H9 (cell line): ENCODE data around the gene BBOX1. TPM values are rescaled to one million over a fixed set of nuclear protein-coding genes. Genes with fewer than 3 reads are reported as not detected.

Experiments used
- DNase-seq: peaks from one replicate; pipeline ENCODE4 v3.0.0-alpha.2; 2017
- H2AFZ ChIP-seq: one replicate; pipeline ENCODE4 v1.6.1; 2013; ENCODE audit warnings: mild to moderate bottlenecking, low read length, control low read depth, moderate library complexity
- H2AK5ac ChIP-seq: 2 replicates; pipeline ENCODE4 v1.6.1; 2013; ENCODE audit warnings: low read length, control low read depth, mixed read lengths; ENCODE audit not compliant: insufficient read length
- H2BK120ac ChIP-seq: one replicate; pipeline ENCODE4 v1.6.1; 2013; ENCODE audit warnings: low read depth, mild to moderate bottlenecking, low read length, control low read depth, inconsistent platforms; ENCODE audit not compliant: poor library complexity, severe bottlenecking
- H2BK12ac ChIP-seq: 2 replicates; pipeline ENCODE4 v1.6.1; 2013; ENCODE audit warnings: low read length, control low read depth, mixed read lengths, low read depth; ENCODE audit not compliant: insufficient read length
- H2BK15ac ChIP-seq: 2 replicates; pipeline ENCODE4 v1.6.1; 2013; ENCODE audit warnings: low read depth, low read length, control low read depth
- H2BK20ac ChIP-seq: one replicate; pipeline ENCODE4 v1.6.1; 2013; ENCODE audit warnings: low read depth, mild to moderate bottlenecking, low read length, control low read depth, inconsistent platforms; ENCODE audit not compliant: poor library complexity, severe bottlenecking
- H2BK5ac ChIP-seq: 2 replicates; pipeline ENCODE4 v1.6.1; 2013; ENCODE audit warnings: low read length, control low read depth, mixed read lengths; ENCODE audit not compliant: insufficient read length
- H3K14ac ChIP-seq: 2 replicates; pipeline ENCODE4 v1.6.1; 2013; ENCODE audit warnings: low read length, control low read depth; ENCODE audit not compliant: insufficient read depth
- H3K18ac ChIP-seq: 2 replicates; pipeline ENCODE4 v1.6.1; 2013; ENCODE audit warnings: low read depth, mild to moderate bottlenecking, mixed read lengths, low read length, control low read depth; ENCODE audit not compliant: insufficient read length
- H3K23ac ChIP-seq: 2 replicates; pipeline ENCODE4 v1.6.1; 2013; ENCODE audit warnings: low read length, control low read depth, mixed read lengths, low read depth; ENCODE audit not compliant: insufficient read length
- H3K23me2 ChIP-seq: 2 replicates; pipeline ENCODE4 v1.6.1; 2013; ENCODE audit warnings: low read depth, mild to moderate bottlenecking, mixed read lengths, low read length, control low read depth; ENCODE audit not compliant: insufficient read length, poor library complexity, severe bottlenecking
- H3K27ac ChIP-seq: 2 replicates; pipeline ENCODE4 v1.5.1; 2013; ENCODE audit warnings: low read length, control low read depth, mixed read lengths, low read depth; ENCODE audit not compliant: insufficient read length
- H3K27me3 ChIP-seq: 2 replicates; pipeline ENCODE4 v1.6.1; 2013; ENCODE audit warnings: low read length, control low read depth, inconsistent platforms; ENCODE audit not compliant: insufficient read depth
- H3K4ac ChIP-seq: 2 replicates; pipeline ENCODE4 v1.6.1; 2013; ENCODE audit warnings: low read depth, mild to moderate bottlenecking, control low read depth, inconsistent platforms, low read length, moderate library complexity
- H3K4me1 ChIP-seq: 2 replicates; pipeline ENCODE4 v1.6.1; 2013; ENCODE audit warnings: low read length, control low read depth, inconsistent platforms; ENCODE audit not compliant: insufficient read depth
- H3K4me2 ChIP-seq: 2 replicates; pipeline ENCODE4 v1.6.1; 2013; ENCODE audit warnings: low read length, control low read depth, mixed read lengths; ENCODE audit not compliant: insufficient read length, insufficient read depth
- H3K56ac ChIP-seq: 2 replicates; pipeline ENCODE4 v1.6.1; 2013; ENCODE audit warnings: low read depth, mild to moderate bottlenecking, mixed read lengths, low read length, control low read depth; ENCODE audit not compliant: insufficient read length
- H3K79me1 ChIP-seq: 2 replicates; pipeline ENCODE4 v1.6.1; 2013; ENCODE audit warnings: low read depth, mild to moderate bottlenecking, moderate library complexity, low read length, control low read depth, inconsistent platforms; ENCODE audit not compliant: insufficient read depth, poor library complexity, severe bottlenecking
- H3K79me2 ChIP-seq: 2 replicates; pipeline ENCODE4 v1.6.1; 2013; ENCODE audit warnings: low read length, control low read depth, inconsistent platforms; ENCODE audit not compliant: insufficient read depth
- H3K9ac ChIP-seq: 2 replicates; pipeline ENCODE4 v1.6.1; 2013; ENCODE audit warnings: low read length, control low read depth, mixed read lengths; ENCODE audit not compliant: insufficient read length; ENCODE audit errors: extremely low read depth
- H3K9me3 ChIP-seq: one replicate; pipeline ENCODE4 v1.6.1; 2013; ENCODE audit warnings: low read depth, low read length, inconsistent platforms; ENCODE audit not compliant: control insufficient read depth
- H3T11ph ChIP-seq: one replicate; pipeline ENCODE4 v1.6.1; 2013; ENCODE audit warnings: mild to moderate bottlenecking, low read length, control low read depth, inconsistent platforms
- H4K20me1 ChIP-seq: one replicate; pipeline ENCODE4 v1.6.1; 2013; ENCODE audit not compliant: control insufficient read depth, insufficient read length, insufficient read depth
- H4K5ac ChIP-seq: 2 replicates; pipeline ENCODE4 v1.6.1; 2013; ENCODE audit warnings: low read depth, mild to moderate bottlenecking, mixed read lengths, low read length, control low read depth; ENCODE audit not compliant: insufficient read length
- H4K8ac ChIP-seq: replicated peaks from 2 replicates; pipeline ENCODE4 v1.6.1; 2013; ENCODE audit warnings: low read length, control low read depth, mixed read lengths, low read depth; ENCODE audit not compliant: insufficient read length
- H4K91ac ChIP-seq: 2 replicates; pipeline ENCODE4 v1.6.1; 2013; ENCODE audit warnings: low read depth, mild to moderate bottlenecking, moderate library complexity, mixed read lengths, low read length, control low read depth; ENCODE audit not compliant: insufficient read length
- H3K27ac Mint-ChIP-seq, 3 experiments: 2 replicates in 2 of 3; 3 replicates in 1 of 3; pipeline ENCODE4 v1.8.0; 2020 to 2021; ENCODE audit warnings: mixed read lengths in 3 of 3, mild to moderate bottlenecking in 1 of 3, moderate library complexity in 1 of 3
- H3K27me3 Mint-ChIP-seq: 2 replicates; pipeline ENCODE4 v1.8.0; 2021; ENCODE audit warnings: low read depth, mild to moderate bottlenecking, moderate library complexity, mixed read lengths
- H3K36me3 Mint-ChIP-seq, 3 experiments: 2 replicates in 2 of 3; 3 replicates in 1 of 3; pipeline ENCODE4 v1.8.0; 2020 to 2021; ENCODE audit warnings: low read depth in 3 of 3, mixed read lengths in 3 of 3; ENCODE audit not compliant: insufficient read depth in 1 of 3
- H3K4me1 Mint-ChIP-seq, 2 experiments: 2 replicates each; pipeline ENCODE4 v1.8.0; 2020; ENCODE audit warnings: mixed read lengths in 2 of 2
- H3K4me3 Mint-ChIP-seq, 2 experiments: 2 replicates in 1 of 2; 3 replicates in 1 of 2; pipeline ENCODE4 v1.8.0; 2020 to 2021; ENCODE audit warnings: mild to moderate bottlenecking in 2 of 2, mixed read lengths in 2 of 2, moderate library complexity in 1 of 2
- H3K9me3 Mint-ChIP-seq, 2 experiments: 2 replicates in 1 of 2; 3 replicates in 1 of 2; pipeline ENCODE4 v1.8.0; 2020; ENCODE audit warnings: mild to moderate bottlenecking in 2 of 2, mixed read lengths in 2 of 2, moderate library complexity in 1 of 2
- WGBS: extraction: QIAGEN DNeasy Blood & Tissue Kit; methylation state at CpG from one replicate; pipeline ENCODE4 v1.1.7; 2013; ENCODE audit warnings: missing lambda C conversion rate, low lambda C conversion rate, mixed read lengths; ENCODE audit not compliant: insufficient read length; ENCODE audit errors: extremely low coverage; 5-methylcytosine and 5-hydroxymethylcytosine counted together
- total RNA-seq: library from RNA; stranded (reverse); gene quantifications from 2 replicates; pipeline ENCODE4 v1.2.1, GENCODE V29; 2021
- TF ChIP-seq, protein P1 (sequence below): fragments of 200-600 bp; sonication (generic); conservative IDR thresholded peaks from 3 replicates; pipeline ENCODE4 v1.8.0; 2021; ENCODE audit warnings: antibody characterized with exemption, mild to moderate bottlenecking

The BBOX1 gene
- total RNA-seq, 1 experiment from 2014 or later, result not detected

GRCh38 chr11:27020751-27021150 is 19.9 kb upstream of the BBOX1 start:
- no peak overlapping the region for H3K4ac ChIP-seq
- no peaks in the 10 kb centered on the region for H3K9me3 ChIP-seq
- Mint-ChIP-seq H3K27ac (no peak overlapping the region), H3K27me3 (peaks cover 2% of the 10 kb centered on the region; the same call in 1 of the 2 replicates), H3K36me3 (no peaks in the 10 kb centered on the region; a peak in 1 of 7 replicates), H3K4me3 (no peak overlapping the region), H3K9me3 (no peaks in the 10 kb centered on the region), H3K4me1 (peaks cover 4 to 7% of the 10 kb centered on the region in 2 experiments)
- no peaks in the 10 kb centered on the region for H3K79me1 ChIP-seq
- no peak overlapping the region for H3K4me2 ChIP-seq
- H2BK20ac ChIP-seq, result no peak overlapping the region
- H4K5ac ChIP-seq, result no peak overlapping the region
- H2BK15ac ChIP-seq, result no peak overlapping the region
- H4K20me1 ChIP-seq, result no peaks in the 10 kb centered on the region
- no peaks in the 10 kb centered on the region; the same call in 1 of the 2 replicates for H3K4me1 ChIP-seq
- H3K79me2 ChIP-seq, result no peaks in the 10 kb centered on the region
- no peak overlapping the region for H3T11ph ChIP-seq
- no peaks in the 10 kb centered on the region for H3K23me2 ChIP-seq
- no peak overlapping the region for H4K91ac ChIP-seq
- H2BK12ac ChIP-seq, result no peak overlapping the region
- no peaks in the 10 kb centered on the region for H3K27me3 ChIP-seq
- no peak overlapping the region for H3K14ac ChIP-seq
- H2BK5ac ChIP-seq, result no peak overlapping the region
- no peak overlapping the region for H2AK5ac ChIP-seq
- no peak for DNase-seq
- H3K9ac ChIP-seq, result no peak overlapping the region
- H3K27ac ChIP-seq, result no peak overlapping the region
- WGBS, result no CpG with 5 or more reads among the region's 2 CpGs
- TF ChIP-seq, protein P1, sequence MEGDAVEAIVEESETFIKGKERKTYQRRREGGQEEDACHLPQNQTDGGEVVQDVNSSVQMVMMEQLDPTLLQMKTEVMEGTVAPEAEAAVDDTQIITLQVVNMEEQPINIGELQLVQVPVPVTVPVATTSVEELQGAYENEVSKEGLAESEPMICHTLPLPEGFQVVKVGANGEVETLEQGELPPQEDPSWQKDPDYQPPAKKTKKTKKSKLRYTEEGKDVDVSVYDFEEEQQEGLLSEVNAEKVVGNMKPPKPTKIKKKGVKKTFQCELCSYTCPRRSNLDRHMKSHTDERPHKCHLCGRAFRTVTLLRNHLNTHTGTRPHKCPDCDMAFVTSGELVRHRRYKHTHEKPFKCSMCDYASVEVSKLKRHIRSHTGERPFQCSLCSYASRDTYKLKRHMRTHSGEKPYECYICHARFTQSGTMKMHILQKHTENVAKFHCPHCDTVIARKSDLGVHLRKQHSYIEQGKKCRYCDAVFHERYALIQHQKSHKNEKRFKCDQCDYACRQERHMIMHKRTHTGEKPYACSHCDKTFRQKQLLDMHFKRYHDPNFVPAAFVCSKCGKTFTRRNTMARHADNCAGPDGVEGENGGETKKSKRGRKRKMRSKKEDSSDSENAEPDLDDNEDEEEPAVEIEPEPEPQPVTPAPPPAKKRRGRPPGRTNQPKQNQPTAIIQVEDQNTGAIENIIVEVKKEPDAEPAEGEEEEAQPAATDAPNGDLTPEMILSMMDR, result no peak
- no peak overlapping the region for H2AFZ ChIP-seq
- no peak overlapping the region for H4K8ac ChIP-seq
- H2BK120ac ChIP-seq, result no peak overlapping the region
- no peak overlapping the region for H3K56ac ChIP-seq
- H3K23ac ChIP-seq, result no peak overlapping the region
- H3K18ac ChIP-seq, result no peak overlapping the region
